Measurements from ENCODE around the gene TRAPPC11. TPM values are rescaled to one million over a fixed set of nuclear protein-coding genes. Genes with fewer than 3 reads are reported as not detected.

Gene TRAPPC11
- total and polyA plus RNA-seq, 2 of the 4 experiments (the other 2 are of a cell fraction) = 25.3 to 56.8 TPM

GRCh38 chr4:183691897-183692296 lies 32.8 kb downstream of the TRAPPC11 start:
- intact Hi-C loops (cut with micrococcal nuclease) (no loop called here), in situ Hi-C loops (cut with MboI; ENCODE audit: low sequenced_read_pairs) (no loop called here), dilution Hi-C loops (cut with HindIII; ENCODE audit: low sequenced_read_pairs, unreplicated experiment) (no loop called here)
- DNase-seq = no peak
- no peaks in the 10 kb centered on the region; a peak in 1 of 4 replicates for H3K79me1 ChIP-seq (ENCODE audit: low read depth in 1 of 2, low read length in 2 of 2)
- H3K56ac ChIP-seq (ENCODE audit: extremely low read depth, insufficient read depth, low read length) = no peak overlapping the region
- no peak overlapping the region for H2AK5ac ChIP-seq (ENCODE audit: low read depth, low read length)
- no peak overlapping the region for H3K14ac ChIP-seq (replicated peaks; ENCODE audit: low read depth, low read length)
- H3K18ac ChIP-seq (ENCODE audit: low read depth, low read length) = no peak overlapping the region
- H3K23ac ChIP-seq (ENCODE audit: low read depth, low read length) = no peak overlapping the region
- no peak overlapping the region for H2BK5ac ChIP-seq (ENCODE audit: low read depth, low read length, poor library complexity, severe bottlenecking)
- no peak overlapping the region for H2BK120ac ChIP-seq (ENCODE audit: low read depth, low read length)
- H3K9me3 ChIP-seq (ENCODE audit: control insufficient read depth, insufficient read depth, low read length) = no peaks in the 10 kb centered on the region
- POLR2A ChIA-PET (ENCODE audit: unreplicated experiment) = no interaction called here
- H3K36me3 ChIP-seq (ENCODE audit: control insufficient read depth, insufficient read depth, low read length) = peaks cover 32% of the 10 kb centered on the region
- H3K27me3 ChIP-seq (ENCODE audit: control insufficient read depth, insufficient read depth, low read length) = no peaks in the 10 kb centered on the region
- no peak overlapping the region for H2BK15ac ChIP-seq (ENCODE audit: low read depth, low read length)
- H3K27ac ChIP-seq (ENCODE audit: insufficient read depth, low read length) = no peak overlapping the region
- no peaks in the 10 kb centered on the region for H3K4me1 ChIP-seq (ENCODE audit: control insufficient read depth, insufficient read depth, low read length)
- no peaks in the 10 kb centered on the region for H4K20me1 ChIP-seq (ENCODE audit: insufficient read depth, low read length)
- H4K5ac ChIP-seq (ENCODE audit: low read depth, low read length) = no peak overlapping the region
- H3K9me1 ChIP-seq (ENCODE audit: insufficient read depth, low read length) = no peaks in the 10 kb centered on the region
- no peak for TF ChIP-seq CTCF (conservative IDR thresholded peaks at IDR 0.05; ENCODE audit: low read depth, low read length)
- no peak for TF ChIP-seq MAFK (IDR thresholded peaks at IDR 0.05; ENCODE audit: low read depth, low read length)
- no peak for TF ChIP-seq RAD21 (IDR thresholded peaks at IDR 0.05; ENCODE audit: low read length)
- TF ChIP-seq MXI1 (IDR thresholded peaks at IDR 0.05; ENCODE audit: borderline replicate concordance, low read depth, low read length) = no peak
- TF ChIP-seq MAZ (IDR thresholded peaks at IDR 0.05; ENCODE audit: borderline replicate concordance, low read depth, low read length) = no peak
- no peak for TF ChIP-seq CHD1 (IDR thresholded peaks at IDR 0.05; ENCODE audit: low read depth, low read length)
- no peak for TF ChIP-seq SMC3 (IDR thresholded peaks at IDR 0.05; ENCODE audit: low read depth, low read length)
- no peak for TF ChIP-seq BHLHE40 (IDR thresholded peaks at IDR 0.05; ENCODE audit: low read depth, low read length)
- no peak for TF ChIP-seq RFX5 (IDR thresholded peaks at IDR 0.05; ENCODE audit: low read depth, low read length)
- no peak for TF ChIP-seq RCOR1 (IDR thresholded peaks at IDR 0.05; ENCODE audit: insufficient replicate concordance, low read length)
- TF ChIP-seq USF2 (IDR thresholded peaks at IDR 0.05; ENCODE audit: low read depth, low read length) = no peak
- TF ChIP-seq NFE2L2 (IDR thresholded peaks at IDR 0.05; ENCODE audit: low read depth, low read length) = no peak
- TF ChIP-seq POLR2A (IDR thresholded peaks at IDR 0.05; ENCODE audit: low read depth, low read length) = no peak
- no peak for TF ChIP-seq CEBPB (IDR thresholded peaks at IDR 0.05; ENCODE audit: low read depth, low read length)
- TF ChIP-seq ELK1 (IDR thresholded peaks at IDR 0.05; ENCODE audit: borderline replicate concordance, low read depth, low read length) = no peak
- CTCF ChIA-PET = interaction anchor here (0.6 kb wide), 1 partner anchor 187 kb away, joined by 3 read pairs; no protein-coding TSS in a partner anchor
- H3K4ac ChIP-seq (ENCODE audit: low read depth, low read length) = no peak overlapping the region
- H3K4me3 ChIP-seq (ENCODE audit: insufficient read depth, low read depth, low read length) = no peak overlapping the region
- no peak overlapping the region for H2AFZ ChIP-seq (replicated peaks; ENCODE audit: low read length, poor library complexity)
- ATAC-seq (ENCODE audit: low read depth) = no peak
- no peak overlapping the region for H3K9ac ChIP-seq (ENCODE audit: low read depth, low read length)
- H3K4me2 ChIP-seq (ENCODE audit: low read depth, low read length) = no peak overlapping the region
- no peak overlapping the region for H4K8ac ChIP-seq (ENCODE audit: low read depth in 2 of 2, low read length in 2 of 2)
- H2BK20ac ChIP-seq (ENCODE audit: low read depth, low read length) = no peak overlapping the region
- BruUV-seq (replicated peaks) = no TSS peak
- H4K91ac ChIP-seq (ENCODE audit: insufficient read depth, low read depth, low read length) = no peak overlapping the region
- no peak overlapping the region for H2AK9ac ChIP-seq (replicated peaks; ENCODE audit: low read depth, low read length, poor library complexity)
